Keratinocyte (primary cell): ENCODE measurements around the gene METTL26. TPM values are rescaled to one million over a fixed set of nuclear protein-coding genes. Genes with fewer than 3 reads are reported as not detected.

Experiments
- DNase-seq: peaks from one replicate; pipeline ENCODE4 v3.0.0-alpha.2; 2011; ENCODE audit warnings: low read depth, missing footprints, low spot score
- FAIRE-seq: peaks from 2 replicates; lab custom pipeline; 2011; peaks lifted over from hg19 to GRCh38; lab: Jason Lieb, UNC
- H2AFZ ChIP-seq: 2 replicates; pipeline ENCODE4 v1.6.0; 2012; ENCODE audit warnings: low read length, control low read depth, inconsistent platforms; ENCODE audit not compliant: control insufficient read depth
- H3K27ac ChIP-seq: 2 replicates; pipeline ENCODE4 v1.5.1; 2011; ENCODE audit warnings: low read length; ENCODE audit not compliant: control insufficient read depth, insufficient read depth
- H3K27me3 ChIP-seq: 3 replicates; pipeline ENCODE4 v1.6.0; 2011; ENCODE audit warnings: low read length; ENCODE audit not compliant: control insufficient read depth, insufficient read depth; ENCODE audit errors: extremely low read depth
- H3K36me3 ChIP-seq, 2 experiments: 2 replicates in 1 of 2; 3 replicates in 1 of 2; pipeline ENCODE4 v1.5.1; 2011; ENCODE audit warnings: low read length in 2 of 2, mild to moderate bottlenecking in 1 of 2; ENCODE audit not compliant: control insufficient read depth in 2 of 2, insufficient read depth in 2 of 2; ENCODE audit errors: extremely low read depth in 1 of 2
- H3K4me1 ChIP-seq: 3 replicates; pipeline ENCODE4 v1.5.1; 2011; ENCODE audit warnings: low read length; ENCODE audit not compliant: control insufficient read depth, insufficient read depth; ENCODE audit errors: extremely low read depth
- H3K4me2 ChIP-seq: 3 replicates; pipeline ENCODE4 v1.6.0; 2011; ENCODE audit warnings: low read depth, low read length; ENCODE audit not compliant: control insufficient read depth, insufficient read depth; ENCODE audit errors: extremely low read depth
- H3K4me3 ChIP-seq, 3 experiments: fragments of 200-600 bp in 1 of 3; sonication (generic) in 1 of 3; 2 replicates in 2 of 3; 3 replicates in 1 of 3; pipeline ENCODE4 v1.5.1; 2011 to 2016; ENCODE audit warnings: low read length in 3 of 3, mild to moderate bottlenecking in 3 of 3, control low read depth in 2 of 3, inconsistent platforms in 1 of 3, low read depth in 1 of 3, mixed read lengths in 1 of 3, mixed run types in 1 of 3, moderate library complexity in 1 of 3; ENCODE audit not compliant: control insufficient read depth in 2 of 3, insufficient read depth in 2 of 3; ENCODE audit errors: extremely low read depth in 1 of 3
- H3K79me2 ChIP-seq: 2 replicates; pipeline ENCODE4 v1.6.0; 2012; ENCODE audit warnings: low read length; ENCODE audit not compliant: control insufficient read depth, insufficient read depth
- H3K9ac ChIP-seq: 3 replicates; pipeline ENCODE4 v1.6.0; 2011; ENCODE audit warnings: low read length; ENCODE audit not compliant: control insufficient read depth, insufficient read depth; ENCODE audit errors: extremely low read depth
- H3K9me1 ChIP-seq: 3 replicates; pipeline ENCODE4 v1.6.0; 2011; ENCODE audit warnings: low read length; ENCODE audit not compliant: control insufficient read depth, insufficient read depth; ENCODE audit errors: extremely low read depth
- H3K9me3 ChIP-seq: 2 replicates; pipeline ENCODE4 v1.5.1; 2012; ENCODE audit warnings: low read depth, low read length; ENCODE audit not compliant: control insufficient read depth
- H4K20me1 ChIP-seq: 3 replicates; pipeline ENCODE4 v1.6.0; 2011; ENCODE audit warnings: low read length; ENCODE audit not compliant: control insufficient read depth, insufficient read depth; ENCODE audit errors: extremely low read depth
- CTCF ChIP-seq, 3 experiments: IDR thresholded peaks in 1 of 3; conservative IDR thresholded peaks in 1 of 3; optimal IDR thresholded peaks in 1 of 3; 2 replicates in 2 of 3; 3 replicates in 1 of 3; pipeline versions ENCODE3 to v1.5.1; 2011; ENCODE audit warnings: low read length in 3 of 3, mild to moderate bottlenecking in 3 of 3, moderate library complexity in 2 of 3, control low read depth in 1 of 3, inconsistent platforms in 1 of 3; ENCODE audit not compliant: insufficient read depth in 2 of 3; ENCODE audit errors: extremely low read depth in 1 of 3
- EZH2 ChIP-seq: IDR thresholded peaks from one replicate; pipeline ENCODE4 v1.6.1; 2012; ENCODE audit warnings: inconsistent platforms, mild to moderate bottlenecking, low read length, moderate library complexity
- dilution Hi-C: fragments of 300-500 bp; cut with MboI; formaldehyde crosslinking; loops from one replicate; pipeline ENCODE4 v1.7.0; 2020; ENCODE audit warnings: low sequenced_read_pairs; ENCODE audit not compliant: extremely low pct_ligation_motif_present
- polyA plus RNA-seq, 5 experiments: library from polyadenylated mRNA; depleted of rRNA in 3 of 5; stranded (reverse) in 3 of 5; stranded (forward) in 1 of 5; unstranded in 1 of 5; fragments of >200 nt; gene quantifications; 1 replicate in 1 of 5; 2 replicates in 3 of 5; 3 replicates in 1 of 5; pipeline versions ENCODE4 v1.2.1 to v1.2.3, GENCODE V29; 2011 to 2012; ENCODE audit warnings: missing spikeins in 2 of 5, low read depth in 1 of 5, low replicate concordance in 1 of 5

Gene METTL26
- polyA plus RNA-seq, 1 donor (not counting 4 experiments of a cell fraction or from before 2014, with no cell fraction given): 46.9 TPM

DNA sequence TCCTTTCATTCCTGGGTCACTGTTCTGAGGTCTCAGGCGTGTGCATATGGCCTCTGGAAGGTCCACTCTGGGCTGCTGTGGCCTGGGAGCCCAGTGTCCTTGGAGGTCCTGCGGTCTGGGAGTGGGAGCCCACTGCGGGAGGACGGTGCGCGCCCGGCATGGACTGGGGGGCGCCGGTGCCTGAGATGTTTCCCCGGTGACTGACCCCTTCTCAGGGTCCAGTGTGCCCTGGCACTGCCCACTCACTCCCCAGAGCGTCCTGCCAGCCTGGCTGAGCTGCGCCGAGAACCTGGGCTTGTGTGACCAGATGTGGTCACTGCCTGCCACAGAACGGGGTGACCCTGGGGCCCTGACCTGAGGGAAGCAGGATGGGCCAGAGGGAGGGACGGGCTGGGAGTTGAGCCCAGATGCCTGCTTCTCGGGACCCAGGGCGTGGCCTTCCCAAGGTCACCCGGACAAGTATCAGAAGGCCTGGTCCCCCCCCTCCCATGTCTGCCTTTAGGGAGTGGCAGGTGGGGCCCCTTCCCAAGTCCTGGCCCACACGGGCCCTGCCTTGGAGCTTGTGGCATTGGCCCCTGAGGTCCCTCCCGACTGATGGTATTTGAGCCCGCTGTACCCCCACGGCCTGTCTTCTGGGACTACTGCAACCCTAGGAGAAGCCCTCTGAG lies 38.2 kb upstream of the METTL26 start:
- Histone ChIP-seq H3K27me3 (no peaks in the 10 kb centered on the region), H3K9me1 (no peaks in the 10 kb centered on the region), H3K36me3 (peaks cover 17 to 31% of the 10 kb centered on the region in 2 experiments), H3K9ac (no peak overlapping the region), H3K4me2 (no peak overlapping the region), H3K4me3 (no peak overlapping the region), H3K79me2 (peaks cover 14% of the 10 kb centered on the region), H3K9me3 (no peaks in the 10 kb centered on the region), H4K20me1 (no peaks in the 10 kb centered on the region), H3K4me1 (peaks cover 23% of the 10 kb centered on the region), H2AFZ (no peak overlapping the region), H3K27ac (no peak overlapping the region)
- DNase-seq (no peak), FAIRE-seq (no peak)
- dilution Hi-C loops: no loop called here
- TF ChIP-seq CTCF (optimal IDR thresholded peaks at IDR 0.05 in 1 of 3, IDR thresholded peaks at IDR 0.05 in 1 of 3, conservative IDR thresholded peaks at IDR 0.05 in 1 of 3; ENCODE audit: extremely low read depth in 1 of 3, insufficient read depth in 2 of 3, low read length in 3 of 3) (no peak), EZH2 (no peak)

- Histone ChIP-seq H3K4me2 (no peak overlapping the region), H3K4me1 (peaks cover 28% of the 10 kb centered on the region), H3K36me3 (peaks cover 18 to 33% of the 10 kb centered on the region in 2 experiments), H3K9me3 (no peaks in the 10 kb centered on the region), H3K27me3 (no peaks in the 10 kb centered on the region), H3K4me3 (no peak overlapping the region), H2AFZ (no peak overlapping the region), H3K9me1 (no peaks in the 10 kb centered on the region), H3K79me2 (peaks cover 22% of the 10 kb centered on the region), H3K27ac (no peak overlapping the region), H4K20me1 (no peaks in the 10 kb centered on the region), H3K9ac (no peak overlapping the region)
- dilution Hi-C loops: no loop called here
- FAIRE-seq (no peak), DNase-seq (no peak)
- TF ChIP-seq CTCF (optimal IDR thresholded peaks at IDR 0.05 in 1 of 3, IDR thresholded peaks at IDR 0.05 in 1 of 3, conservative IDR thresholded peaks at IDR 0.05 in 1 of 3; ENCODE audit: extremely low read depth in 1 of 3, insufficient read depth in 2 of 3, low read length in 3 of 3) (no peak), EZH2 (no peak)
Observed at GRCh38 chr16:673399-673991, 37.4 kb upstream of the METTL26 start.
